GM18526 (cell line): ENCODE results near the gene VENTX.
A peak's percentile ranks its signal among the peaks of the same experiment; 100 is the strongest.

Experiments
- POLR2A ChIP-seq: IDR thresholded peaks from 3 replicates; pipeline ENCODE4 v1.6.1; 2011; ENCODE audit not compliant: insufficient read length; ENCODE audit errors: extremely low read depth

VENTX gene

DNA sequence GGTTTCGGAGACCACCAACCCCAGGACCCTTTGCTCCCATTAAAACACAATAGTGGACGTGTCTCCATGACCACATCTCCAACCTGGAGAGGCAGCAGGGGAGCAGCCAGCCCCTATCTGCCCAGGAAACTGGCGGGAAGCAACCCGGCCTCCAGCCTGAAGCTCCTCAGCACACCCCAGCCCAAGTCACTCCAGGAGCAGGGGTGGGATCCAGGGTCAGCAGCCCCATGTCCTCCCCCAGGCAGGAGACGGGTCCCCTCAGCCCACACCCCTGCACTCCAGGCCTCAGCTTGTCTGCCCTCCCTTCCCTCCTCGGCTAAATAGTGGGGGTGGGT is 38.4 kb downstream of the VENTX start:
- TF ChIP-seq POLR2A, result no peak

DNA sequence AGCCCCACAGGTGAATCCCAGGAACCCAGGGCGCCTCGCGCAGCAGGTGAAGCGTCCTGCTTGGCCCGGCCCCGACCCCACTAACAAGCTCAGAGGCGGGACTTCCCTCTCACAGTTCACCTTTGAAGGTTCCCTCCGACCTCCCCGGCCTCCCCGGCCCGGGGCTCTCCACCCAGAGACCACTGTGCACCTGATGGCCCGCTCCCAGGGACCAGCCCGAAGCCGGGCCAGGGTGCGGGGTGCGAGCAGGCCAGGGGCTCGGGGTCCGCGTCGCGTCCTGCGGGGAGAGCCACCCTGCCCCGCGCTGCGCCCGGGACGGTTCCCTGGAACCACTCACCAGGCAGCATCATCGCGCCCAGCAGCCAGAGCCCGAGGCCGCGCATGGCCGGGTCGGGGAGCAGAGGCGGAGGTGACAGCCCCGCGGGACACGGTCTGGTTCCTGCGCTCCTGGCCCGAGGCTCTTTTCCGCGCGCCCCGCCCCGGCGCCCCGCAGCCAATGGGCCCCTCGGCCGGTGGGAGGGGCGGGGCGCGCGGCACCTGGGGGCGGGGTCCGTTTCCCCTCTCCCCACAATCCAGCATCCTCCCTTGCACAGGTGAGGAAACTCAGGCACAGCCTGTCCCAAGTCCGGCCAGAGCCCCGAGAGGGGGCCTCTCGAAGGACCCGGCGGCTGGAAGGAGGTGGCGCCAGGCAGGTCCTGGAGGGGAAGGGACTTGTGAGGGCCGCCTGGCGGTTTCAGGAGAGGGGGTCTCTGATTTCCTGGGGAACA is 39.0 kb downstream of the VENTX start, which contains the start of gene ADAM8:
ADAM8 (minus strand) TSS at position 434 of the 767 bp plus-strand sequence; CDS start at position 383, 51 bp downstream.
- peak; percentile 83 for TF ChIP-seq POLR2A

DNA sequence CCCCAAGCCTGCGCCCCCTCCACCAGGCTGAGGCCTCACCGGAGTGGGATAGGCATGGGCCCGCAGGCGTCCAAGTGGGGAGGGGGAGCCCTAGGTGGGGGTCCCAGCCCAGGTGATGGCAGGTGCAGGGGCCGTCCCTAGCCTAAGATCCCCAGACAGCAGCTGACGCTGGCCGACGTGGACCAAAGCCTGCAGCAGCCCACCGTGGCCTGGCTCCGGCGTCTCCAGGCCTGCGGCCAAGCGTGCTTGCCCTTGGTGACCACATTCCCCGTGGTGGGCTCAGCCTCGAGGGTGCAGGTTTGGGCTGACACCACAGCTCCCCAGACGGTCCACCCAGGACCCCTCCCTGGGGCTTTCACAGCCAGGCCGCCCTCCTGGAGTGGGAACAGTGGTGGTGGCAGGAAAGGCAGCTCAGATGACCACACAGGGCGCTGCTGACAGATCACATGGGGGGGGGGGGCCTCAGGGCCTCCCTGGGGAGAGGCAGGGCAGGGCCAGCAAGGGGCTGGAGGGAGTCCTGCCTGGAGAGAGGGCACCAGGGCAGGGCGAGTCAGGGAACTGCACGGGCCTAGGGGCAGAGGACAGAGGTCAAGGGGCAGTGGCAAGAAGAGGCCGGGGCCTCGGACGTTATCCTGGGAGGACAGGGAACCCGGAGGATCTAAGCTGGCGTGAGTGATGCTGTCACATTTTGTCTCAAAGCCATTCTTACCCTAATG is 39.8 kb downstream of the VENTX start:
- TF ChIP-seq POLR2A, result no peak

DNA sequence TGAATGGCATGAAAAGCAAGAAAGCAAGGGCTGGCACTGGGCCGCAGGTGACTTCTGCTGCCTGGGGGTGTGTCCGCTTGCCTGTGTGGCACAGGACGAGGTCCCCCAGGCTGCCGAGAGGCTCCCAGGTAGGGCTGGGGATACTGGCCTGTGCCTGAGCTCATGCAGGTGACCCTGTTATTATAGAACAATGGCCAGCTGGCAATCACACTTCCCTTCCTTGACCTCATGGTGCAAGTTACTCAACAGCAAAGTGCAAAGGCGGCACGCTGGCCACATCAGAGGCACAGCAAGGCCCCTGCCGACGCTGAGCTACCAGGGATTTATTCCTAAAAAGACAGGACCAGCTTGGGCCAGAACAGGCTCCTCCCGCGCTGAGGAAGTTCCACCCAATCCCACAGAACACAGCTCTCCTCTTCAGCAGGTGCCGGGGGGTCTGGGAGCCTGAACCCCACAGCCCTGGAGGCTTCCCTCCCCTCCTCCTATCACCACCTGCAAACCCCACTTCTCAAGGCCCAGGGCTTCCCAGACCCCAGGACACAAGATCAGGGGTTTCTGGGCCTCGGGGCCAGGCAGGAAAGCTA is 40.4 kb downstream of the VENTX start:
- no peak for TF ChIP-seq POLR2A

DNA sequence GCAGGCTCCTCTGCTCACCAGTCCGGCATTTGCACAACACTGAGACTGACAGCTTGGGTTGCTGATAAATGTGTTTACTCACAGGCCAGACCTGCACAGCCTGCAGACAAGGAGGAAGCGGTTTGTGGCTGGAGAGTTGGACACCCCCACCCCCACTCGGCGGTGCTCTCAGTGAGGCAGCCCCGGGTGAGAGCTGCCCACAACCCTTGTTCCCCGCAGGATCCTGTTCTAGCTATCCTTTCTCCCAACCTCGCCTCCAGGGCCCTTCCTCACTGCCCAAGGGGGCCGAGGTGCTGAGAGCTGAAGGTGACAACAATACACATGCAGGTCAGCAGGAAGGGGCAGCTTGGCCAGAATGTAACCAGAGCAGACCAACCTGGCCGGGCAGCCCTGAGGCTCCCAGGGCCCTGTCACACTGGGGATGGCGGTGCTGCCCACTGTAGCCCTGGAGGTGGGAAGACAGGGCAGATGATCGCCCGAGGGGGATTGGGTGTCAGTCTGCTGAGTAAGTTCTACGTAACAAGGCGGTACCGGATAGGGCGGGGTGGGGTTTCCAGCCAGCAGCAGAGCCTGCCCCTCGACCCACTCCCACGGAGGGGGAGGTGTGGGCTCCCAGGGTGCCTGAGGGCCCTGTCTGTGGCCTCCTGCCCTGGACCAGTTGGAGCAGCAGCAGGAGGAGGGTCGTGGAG is 41.1 kb downstream of the VENTX start:
- no peak for TF ChIP-seq POLR2A

DNA sequence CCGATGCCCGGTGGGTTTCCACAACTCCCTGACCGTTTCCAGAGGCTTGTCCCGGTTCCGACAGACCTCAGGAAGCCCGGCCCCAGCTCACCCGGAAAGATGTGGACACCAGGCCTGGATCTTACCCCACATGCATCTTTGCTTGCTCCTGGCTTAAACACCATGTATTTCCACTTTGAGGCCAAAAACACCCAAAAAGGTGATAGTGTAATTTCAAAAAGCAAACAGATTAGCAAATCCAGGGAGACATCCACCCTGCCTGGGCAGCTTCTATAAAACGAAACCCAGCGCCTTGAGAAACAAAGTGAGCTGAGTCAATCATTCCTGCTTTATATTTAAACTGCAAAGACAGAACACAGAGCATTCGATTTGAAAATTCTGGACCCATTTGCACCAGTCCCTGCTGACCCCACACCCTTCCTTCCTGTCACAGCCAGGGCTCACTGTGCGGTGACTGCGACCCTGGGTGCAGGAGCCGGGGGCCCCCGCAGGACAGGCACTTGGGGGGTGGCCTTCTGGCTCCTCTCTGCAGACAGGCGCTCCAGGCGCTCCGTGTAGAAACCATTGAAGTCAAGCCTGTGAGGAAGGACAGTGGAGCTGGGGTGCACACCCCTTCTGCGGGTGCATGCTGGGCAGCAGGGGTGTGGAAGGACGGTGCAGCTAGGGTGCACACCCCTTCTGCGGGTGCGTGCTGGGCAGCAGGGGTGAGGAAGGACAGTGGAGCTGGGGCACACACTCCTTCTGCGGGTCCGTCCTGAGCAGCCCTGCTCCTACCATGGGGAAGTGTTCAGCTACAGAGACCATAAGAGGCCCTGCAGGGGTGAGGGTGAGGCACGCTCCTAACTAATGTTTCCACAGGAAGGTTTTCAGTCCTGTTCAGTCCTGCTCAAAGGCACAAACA is 41.9 kb downstream of the VENTX start:
- TF ChIP-seq POLR2A, result no peak

DNA sequence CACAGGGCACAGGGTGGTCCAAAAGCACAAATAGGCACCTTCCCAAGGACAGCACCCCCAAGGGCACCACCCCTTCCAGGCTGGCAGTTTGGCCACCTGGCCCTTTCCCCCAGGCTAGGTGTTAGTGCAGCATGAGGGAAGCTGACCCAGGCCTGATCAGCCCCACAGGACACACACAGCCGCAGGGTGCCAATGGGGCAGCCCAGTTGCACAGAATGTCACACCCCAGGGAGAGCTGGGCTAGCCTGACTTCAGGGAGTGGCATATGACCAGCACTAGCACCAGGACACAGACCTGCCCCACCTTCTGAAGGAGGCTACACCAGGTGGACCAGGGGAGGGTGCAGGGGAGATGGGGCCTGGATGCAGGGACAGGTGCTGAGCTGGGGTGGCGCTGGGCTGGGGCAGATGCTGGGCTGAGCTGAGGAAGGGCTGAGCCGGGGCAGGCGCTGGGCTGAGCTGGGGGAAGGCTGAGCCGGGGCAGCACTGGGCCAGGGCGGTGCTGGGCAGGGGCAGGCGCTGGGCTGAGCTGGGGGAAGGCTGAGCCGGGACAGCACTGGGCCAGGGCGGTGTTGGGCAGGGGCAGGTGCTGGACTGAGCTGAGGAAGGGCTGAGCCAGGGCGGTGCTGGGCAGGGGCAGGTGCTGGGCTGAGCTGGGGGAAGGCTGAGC is 42.9 kb downstream of the VENTX start:
- TF ChIP-seq POLR2A, result no peak

DNA sequence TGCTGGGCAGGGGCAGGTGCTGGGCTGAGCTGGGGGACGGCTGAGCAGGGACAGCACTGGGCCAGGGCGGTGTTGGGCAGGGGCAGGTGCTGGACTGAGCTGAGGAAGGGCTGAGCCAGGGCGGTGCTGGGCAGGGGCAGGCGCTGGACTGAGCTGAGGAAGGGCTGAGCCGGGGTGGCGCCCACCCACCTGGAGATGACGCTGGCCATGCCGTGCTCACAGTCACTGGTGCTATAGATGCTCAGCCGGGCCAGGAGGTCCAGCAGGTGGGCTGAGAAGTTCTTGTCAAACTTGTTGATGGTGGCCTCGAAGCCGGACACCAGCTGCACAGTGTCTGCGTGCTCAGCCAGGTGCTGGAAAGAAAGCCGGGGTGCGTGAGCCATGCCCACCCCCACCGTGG is 43.4 kb downstream of the VENTX start:
- no peak for TF ChIP-seq POLR2A

DNA sequence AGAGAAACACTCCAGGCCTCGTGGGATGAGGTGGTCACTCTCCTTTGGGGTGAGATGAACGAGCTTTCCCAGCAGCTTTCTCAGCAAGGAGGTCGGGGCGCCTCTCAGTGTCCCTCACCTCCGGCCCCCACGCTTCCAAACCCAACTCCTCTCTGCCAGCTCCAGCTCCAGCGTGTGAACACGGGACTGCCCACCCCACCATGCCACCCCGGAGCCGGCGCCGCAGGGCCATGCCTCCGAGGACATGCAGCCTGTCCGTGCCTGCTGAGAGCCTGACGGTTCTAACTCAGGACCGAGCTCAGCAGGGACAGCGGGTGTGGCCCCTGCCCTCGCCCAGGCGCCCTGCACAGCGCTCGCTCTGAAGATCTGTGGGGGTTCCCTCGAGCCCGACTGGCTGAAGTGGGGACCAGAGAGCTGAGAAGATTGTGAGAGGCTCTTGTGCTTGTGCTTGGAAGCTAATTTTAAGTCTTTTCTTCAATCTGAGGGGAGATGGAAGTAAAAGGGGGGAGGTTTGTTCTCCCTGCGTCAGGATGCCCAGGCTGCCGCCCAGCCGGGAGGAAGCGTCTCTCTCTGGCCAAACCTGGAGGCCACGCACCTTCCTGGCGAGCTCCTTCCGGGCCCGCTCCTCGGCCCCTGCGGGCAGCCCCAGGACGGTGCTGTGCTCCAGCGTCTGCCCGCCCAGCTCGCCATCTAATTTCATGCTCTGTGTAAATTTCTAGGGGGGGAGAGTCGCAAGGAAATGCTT is 44.1 kb downstream of the VENTX start:
- TF ChIP-seq POLR2A, result no peak

DNA sequence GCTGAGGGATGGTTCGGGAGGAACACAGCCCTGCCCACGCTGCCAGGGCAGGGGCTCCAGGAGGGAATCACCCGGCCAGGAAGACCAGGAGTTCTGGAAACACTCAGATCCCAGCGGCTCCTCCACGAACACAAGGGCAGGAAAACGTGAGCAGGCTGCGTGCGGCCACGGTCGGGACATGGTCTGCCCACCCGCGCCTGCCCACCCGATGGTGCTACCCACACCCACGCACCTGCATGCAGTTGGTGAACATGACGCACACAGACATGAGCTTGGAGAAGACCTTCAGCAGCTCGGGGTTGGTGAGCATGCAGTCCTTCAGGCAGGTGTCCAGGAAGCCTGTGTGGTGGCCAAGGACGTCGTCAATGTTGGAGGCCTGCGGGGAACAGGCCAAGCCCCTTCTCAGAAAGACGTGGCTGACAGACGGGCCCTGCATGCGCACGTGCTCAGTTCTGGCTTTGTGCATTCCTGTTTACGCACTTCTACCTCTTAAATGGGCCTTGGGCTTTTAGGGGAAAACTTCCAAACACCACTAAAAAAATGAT is 45.3 kb downstream of the VENTX start:
- TF ChIP-seq POLR2A, result no peak

DNA sequence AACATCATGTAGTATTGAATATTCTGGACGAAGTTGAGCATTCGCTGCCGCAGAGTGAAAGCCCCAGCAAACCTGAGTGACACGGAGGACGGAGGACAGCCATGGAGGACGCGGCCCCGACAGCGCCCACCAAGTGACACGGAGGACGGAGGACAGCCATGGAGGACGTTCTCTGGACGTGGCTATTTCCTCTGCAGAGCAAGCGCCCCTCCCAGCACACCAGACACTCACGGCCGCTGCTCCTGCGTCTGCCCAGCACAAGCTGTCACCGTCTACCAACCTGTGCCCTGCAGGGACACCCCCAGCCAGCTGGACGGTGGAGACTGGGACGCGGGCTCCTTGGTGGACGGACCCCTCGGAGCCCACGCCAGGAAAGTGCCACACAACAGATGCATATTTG is 46.3 kb downstream of the VENTX start:
- no peak for TF ChIP-seq POLR2A

DNA sequence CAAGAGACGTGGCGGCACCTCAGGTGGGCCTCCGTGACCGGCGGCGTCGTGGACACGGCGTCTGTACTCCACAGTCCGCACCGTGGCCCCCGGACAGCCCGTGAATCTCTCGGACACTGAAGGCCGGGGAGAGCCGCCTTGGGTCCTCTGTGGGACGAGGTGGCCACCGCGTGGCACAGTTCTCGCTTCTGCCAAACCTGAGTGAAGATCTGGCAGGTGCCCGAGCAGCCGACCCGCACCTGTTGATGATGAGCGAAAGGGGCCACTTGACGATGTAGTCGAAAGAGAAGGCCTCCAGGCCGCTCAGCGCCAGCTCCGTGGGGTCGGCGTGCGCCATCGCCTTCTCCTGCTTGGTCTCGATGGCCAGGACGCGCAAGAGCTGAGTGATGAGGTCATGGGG is 47.6 kb downstream of the VENTX start:
- no peak for TF ChIP-seq POLR2A

DNA sequence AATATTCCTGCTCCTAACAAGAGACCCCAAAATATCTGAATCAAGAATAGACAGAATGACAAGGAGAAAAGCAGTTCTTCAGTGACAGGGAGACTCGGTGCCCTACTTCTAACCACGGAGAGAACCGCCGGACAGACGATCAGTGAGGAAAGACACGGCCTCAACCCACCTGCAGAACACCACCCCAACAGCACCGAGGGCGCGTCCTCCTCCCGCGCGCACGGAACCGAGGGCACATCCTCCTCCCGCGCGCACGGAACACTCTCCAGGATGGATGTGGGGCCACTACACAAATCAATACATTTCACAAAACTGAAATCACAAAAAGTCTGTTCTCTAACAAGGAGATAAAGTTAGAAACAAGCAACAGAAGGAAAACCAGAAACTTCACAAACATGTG is 48.7 kb downstream of the VENTX start:
- TF ChIP-seq POLR2A, result no peak

DNA sequence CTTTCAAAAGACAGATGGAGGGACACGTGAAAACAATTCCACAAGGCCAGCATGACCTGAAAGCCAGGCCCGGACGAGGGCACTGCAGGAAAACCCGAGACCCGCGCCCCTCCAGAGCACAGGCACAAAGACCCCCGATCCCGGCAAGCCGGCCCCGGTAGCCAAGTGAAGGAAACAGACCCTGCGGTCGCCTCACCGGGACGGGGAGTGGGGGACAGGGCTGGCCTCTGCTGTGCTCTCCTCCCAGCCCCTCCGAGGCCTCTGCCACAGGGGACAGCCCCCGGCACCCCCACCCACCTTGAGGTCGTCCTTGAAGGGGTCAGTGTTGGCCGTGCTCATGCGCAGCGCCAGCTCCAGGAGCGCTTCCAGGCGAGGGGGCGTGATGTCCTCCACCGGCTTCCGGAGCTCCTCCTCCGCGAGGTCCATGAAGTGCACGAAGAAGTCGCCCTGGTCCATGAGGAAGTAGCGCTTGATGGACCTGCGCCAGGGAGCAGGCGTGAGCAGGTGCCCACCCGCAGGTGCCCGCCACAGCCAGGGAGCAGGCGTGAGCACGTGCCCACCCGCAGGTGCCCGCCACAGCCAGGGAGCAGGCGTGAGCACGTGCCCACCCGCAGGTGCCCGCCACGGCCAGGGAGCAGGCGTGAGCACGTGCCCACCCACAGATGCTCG is 50.3 kb downstream of the VENTX start:
- TF ChIP-seq POLR2A, result no peak
